H1 (cell line): ENCODE data around the gene TFEC. TPM values are rescaled to one million over a fixed set of nuclear protein-coding genes. Genes with fewer than 3 reads are reported as not detected.

Source experiments
- CTCF ChIA-PET: fragments of 300-600 bp; sonication (Branson Sonifier 250); formaldehyde crosslinking; loops from one replicate; lab custom pipeline; 2021; ENCODE audit not compliant: partially characterized antibody; lab: Charles Lee
- POLR2A ChIA-PET: fragments of 300-600 bp; sonication (Branson Sonifier 250); formaldehyde crosslinking; loops from one replicate; lab custom pipeline; 2021; ENCODE audit warnings: inconsistent platforms; ENCODE audit not compliant: partially characterized antibody; lab: Charles Lee
- DNase-seq, 2 experiments: peaks; one replicate each; pipeline versions ENCODE4 v3.0.0 to v3.0.0-alpha.2; 2010 to 2022; ENCODE audit warnings: low spot score in 2 of 2, low read depth in 1 of 2, mixed read lengths in 1 of 2
- FAIRE-seq: peaks from 2 replicates; lab custom pipeline; 2011; peaks lifted over from hg19 to GRCh38; lab: Jason Lieb, UNC
- H2AFZ ChIP-seq: 2 replicates; pipeline ENCODE4 v1.8.1; 2012; ENCODE audit warnings: low read length, inconsistent platforms
- H2AK5ac ChIP-seq: 2 replicates; pipeline ENCODE4 v1.6.1; 2013; ENCODE audit warnings: low read depth, low read length
- H2BK120ac ChIP-seq: replicated peaks from 2 replicates; pipeline ENCODE3; 2013; ENCODE audit warnings: low read depth, low read length, inconsistent platforms
- H2BK12ac ChIP-seq: 2 replicates; pipeline ENCODE4 v1.6.1; 2013; ENCODE audit warnings: low read depth, low read length
- H2BK15ac ChIP-seq: 2 replicates; pipeline ENCODE4 v1.6.1; 2013; ENCODE audit warnings: low read length
- H2BK20ac ChIP-seq: 2 replicates; pipeline ENCODE4 v1.6.1; 2013; ENCODE audit warnings: low read length
- H2BK5ac ChIP-seq: 2 replicates; pipeline ENCODE4 v1.6.1; 2013; ENCODE audit warnings: low read depth, low read length
- H3K14ac ChIP-seq: 2 replicates; pipeline ENCODE4 v1.6.1; 2013; ENCODE audit warnings: inconsistent platforms; ENCODE audit not compliant: insufficient read length
- H3K18ac ChIP-seq: 2 replicates; pipeline ENCODE4 v1.6.1; 2013; ENCODE audit warnings: low read length; ENCODE audit errors: extremely low read depth
- H3K23ac ChIP-seq: 2 replicates; pipeline ENCODE4 v1.6.1; 2013; ENCODE audit warnings: inconsistent platforms; ENCODE audit not compliant: insufficient read length
- H3K23me2 ChIP-seq: 2 replicates; pipeline ENCODE4 v1.6.1; 2013; ENCODE audit warnings: low read depth, low read length
- H3K27ac ChIP-seq: 2 replicates; pipeline ENCODE4 v1.6.1; 2011; ENCODE audit warnings: low read depth, low read length, inconsistent platforms
- H3K27me3 ChIP-seq, 4 experiments: replicated peaks in 1 of 4; 1 replicate in 1 of 4; 2 replicates in 3 of 4; pipeline versions ENCODE4 v1.6.1 to v1.8.1; 2011 to 2013; ENCODE audit warnings: low read length in 3 of 4, mild to moderate bottlenecking in 3 of 4, inconsistent platforms in 2 of 4, mixed read lengths in 2 of 4, moderate library complexity in 1 of 4; ENCODE audit not compliant: control insufficient read depth in 3 of 4, insufficient read depth in 3 of 4; ENCODE audit errors: extremely low read depth in 1 of 4
- H3K36me3 ChIP-seq, 4 experiments: 2 replicates each; pipeline versions ENCODE4 v1.6.1 to v1.8.1; 2011 to 2013; ENCODE audit warnings: mild to moderate bottlenecking in 4 of 4, low read length in 3 of 4, moderate library complexity in 2 of 4, control low read depth in 1 of 4, inconsistent platforms in 1 of 4; ENCODE audit not compliant: insufficient read depth in 4 of 4, control insufficient read depth in 2 of 4
- H3K4ac ChIP-seq: replicated peaks from 2 replicates; pipeline ENCODE3; 2013; ENCODE audit warnings: low read length, low read depth, mixed read lengths, inconsistent platforms; ENCODE audit not compliant: insufficient read length
- H3K4me1 ChIP-seq, 4 experiments: replicated peaks in 1 of 4; 1 replicate in 1 of 4; 2 replicates in 3 of 4; pipeline versions ENCODE4 v1.6.1 to v1.8.1; 2011 to 2013; ENCODE audit warnings: low read length in 3 of 4, inconsistent platforms in 2 of 4, mixed read lengths in 1 of 4; ENCODE audit not compliant: insufficient read depth in 4 of 4, control insufficient read depth in 3 of 4
- H3K4me2 ChIP-seq, 2 experiments: 2 replicates each; pipeline versions ENCODE4 v1.6.1 to v1.8.1; 2011 to 2013; ENCODE audit warnings: low read depth in 2 of 2, low read length in 2 of 2, control low read depth in 1 of 2, inconsistent platforms in 1 of 2, mild to moderate bottlenecking in 1 of 2; ENCODE audit not compliant: insufficient read depth in 1 of 2
- H3K4me3 ChIP-seq, 4 experiments: fragments of 200-600, 300-600 bp in 1 of 4; sonication (generic), shearing (Covaris generic), sonication (Bioruptor Twin) in 1 of 4; 2 replicates each; pipeline versions ENCODE4 v1.5.1 to v1.8.1; 2011 to 2016; ENCODE audit warnings: low read length in 4 of 4, low read depth in 3 of 4, control low read depth in 2 of 4, inconsistent platforms in 2 of 4, mild to moderate bottlenecking in 2 of 4, mixed read lengths in 1 of 4, moderate library complexity in 1 of 4; ENCODE audit not compliant: insufficient read depth in 2 of 4; ENCODE audit errors: extremely low read depth in 1 of 4
- H3K56ac ChIP-seq: replicated peaks from 2 replicates; pipeline ENCODE3; 2013; ENCODE audit warnings: low read depth, mild to moderate bottlenecking, mixed read lengths, low read length, inconsistent platforms; ENCODE audit not compliant: insufficient read length
- H3K79me1 ChIP-seq: 2 replicates; pipeline ENCODE4 v1.6.1; 2013; ENCODE audit warnings: low read depth, low read length, control low read depth
- H3K79me2 ChIP-seq, 2 experiments: 2 replicates each; pipeline versions ENCODE4 v1.6.1 to v1.8.1; 2012 to 2013; ENCODE audit warnings: low read length in 2 of 2, mild to moderate bottlenecking in 2 of 2, inconsistent platforms in 1 of 2; ENCODE audit not compliant: insufficient read depth in 2 of 2, control insufficient read depth in 1 of 2
- H3K9ac ChIP-seq, 4 experiments: replicated peaks in 1 of 4; 1 replicate in 1 of 4; 2 replicates in 3 of 4; pipeline versions ENCODE4 v1.6.1 to v1.8.1; 2011 to 2013; ENCODE audit warnings: low read depth in 3 of 4, low read length in 3 of 4, control low read depth in 2 of 4, mild to moderate bottlenecking in 2 of 4, moderate library complexity in 2 of 4, inconsistent platforms in 1 of 4; ENCODE audit errors: extremely low read depth in 1 of 4
- H3K9me3 ChIP-seq, 2 experiments: 2 replicates each; pipeline versions ENCODE4 v1.6.1 to v1.8.1; 2012 to 2013; ENCODE audit warnings: mild to moderate bottlenecking in 2 of 2, moderate library complexity in 2 of 2, control low read depth in 1 of 2, inconsistent platforms in 1 of 2, low read depth in 1 of 2, low read length in 1 of 2, mixed read lengths in 1 of 2; ENCODE audit not compliant: insufficient read depth in 2 of 2
- H4K20me1 ChIP-seq, 2 experiments: replicated peaks in 1 of 2; 2 replicates each; pipeline versions ENCODE3 to v1.8.1; 2011 to 2013; ENCODE audit warnings: inconsistent platforms in 2 of 2, low read length in 2 of 2, mild to moderate bottlenecking in 1 of 2; ENCODE audit not compliant: insufficient read depth in 2 of 2, control insufficient read depth in 1 of 2
- H4K5ac ChIP-seq: 2 replicates; pipeline ENCODE4 v1.6.1; 2013; ENCODE audit warnings: low read length, low read depth, mixed read lengths, inconsistent platforms; ENCODE audit not compliant: insufficient read length
- H4K8ac ChIP-seq: 2 replicates; pipeline ENCODE4 v1.8.0; 2013; ENCODE audit warnings: mild to moderate bottlenecking, moderate library complexity, low read length, inconsistent platforms; ENCODE audit not compliant: insufficient read depth; ENCODE audit errors: extremely low read depth
- H4K91ac ChIP-seq: replicated peaks from 2 replicates; pipeline ENCODE3; 2013; ENCODE audit warnings: low read length, mixed read lengths, inconsistent platforms; ENCODE audit not compliant: insufficient read length
- CBX5 ChIP-seq: fragments of 300-800, 300-1000 bp; sonication (generic); IDR thresholded peaks from 2 replicates; pipeline ENCODE4 v1.7.1; 2016; ENCODE audit warnings: antibody characterized with exemption, low read length, low read depth
- CHD2 ChIP-seq: IDR thresholded peaks from 2 replicates; pipeline ENCODE4 v1.6.1; 2012; ENCODE audit warnings: low read length, improper control_type of control experiment
- GABPA ChIP-seq: IDR thresholded peaks from 2 replicates; pipeline ENCODE4 v1.6.1; 2011; ENCODE audit warnings: mild to moderate bottlenecking, low read length, moderate library complexity, borderline replicate concordance; ENCODE audit not compliant: insufficient read depth
- HDAC2 ChIP-seq, 2 experiments: fragments of 300-600 bp in 1 of 2; sonication (generic) in 1 of 2; IDR thresholded peaks; 2 replicates each; pipeline ENCODE4 v1.6.1; 2011 to 2012; ENCODE audit warnings: low read depth in 2 of 2, low read length in 2 of 2, mild to moderate bottlenecking in 2 of 2, moderate library complexity in 2 of 2, borderline replicate concordance in 1 of 2, inconsistent platforms in 1 of 2
- HDAC6 ChIP-seq: IDR thresholded peaks from one replicate; pipeline ENCODE4 v1.7.1; 2012; ENCODE audit warnings: low read depth, mild to moderate bottlenecking, inconsistent platforms, low read length, moderate library complexity
- KDM4A ChIP-seq: IDR thresholded peaks from one replicate; pipeline ENCODE4 v1.7.1; 2012; ENCODE audit warnings: low read depth, mild to moderate bottlenecking, moderate library complexity, low read length, inconsistent platforms; ENCODE audit not compliant: severe bottlenecking
- POLR2A ChIP-seq, 2 experiments: IDR thresholded peaks; 1 replicate in 1 of 2; 2 replicates in 1 of 2; pipeline ENCODE4 v1.6.1; 2011; ENCODE audit warnings: low read depth in 2 of 2, low read length in 2 of 2, mild to moderate bottlenecking in 2 of 2; ENCODE audit errors: control extremely low read depth in 1 of 2
- POU5F1 ChIP-seq: IDR thresholded peaks from 2 replicates; pipeline ENCODE4 v1.6.1; 2011; ENCODE audit warnings: low read depth, mild to moderate bottlenecking, low read length, moderate library complexity
- RXRA ChIP-seq: IDR thresholded peaks from 2 replicates; pipeline ENCODE4 v1.6.1; 2011; ENCODE audit warnings: low read depth, mild to moderate bottlenecking, low read length, moderate library complexity; ENCODE audit not compliant: insufficient read depth
- SAP30 ChIP-seq: fragments of 300-600 bp; sonication (generic); IDR thresholded peaks from 2 replicates; pipeline ENCODE4 v1.7.1; 2012; ENCODE audit warnings: low read length, moderate library complexity, mild to moderate bottlenecking, inconsistent platforms; ENCODE audit not compliant: insufficient read depth, insufficient replicate concordance
- SP2 ChIP-seq: IDR thresholded peaks from 2 replicates; pipeline ENCODE4 v1.6.1; 2012; ENCODE audit warnings: mild to moderate bottlenecking, low read length, inconsistent platforms
- SUZ12 ChIP-seq: fragments of 200-600 bp; sonication (generic); IDR thresholded peaks from 2 replicates; pipeline ENCODE4 v1.6.1; 2012; ENCODE audit warnings: mild to moderate bottlenecking, inconsistent platforms, low read length, moderate library complexity, mixed read lengths
- ZNF274 ChIP-seq: IDR thresholded peaks from 2 replicates; pipeline ENCODE4 v1.7.0; 2012; ENCODE audit warnings: low read length, borderline replicate concordance; ENCODE audit errors: extremely low read depth
- WGBS, 2 experiments: shearing (Covaris generic) in 1 of 2; methylation state at CpG; one replicate each; pipeline versions ENCODE4 v1.1.6 to v1.1.7; 2013 to 2015; ENCODE audit warnings: low lambda C conversion rate in 2 of 2, mixed read lengths in 2 of 2, inconsistent platforms in 1 of 2, low coverage in 1 of 2, missing lambda C conversion rate in 1 of 2; ENCODE audit not compliant: insufficient replicate concordance in 2 of 2, insufficient coverage in 1 of 2, insufficient read length in 1 of 2; ENCODE audit errors: extremely low coverage in 1 of 2, missing lambda C conversion rate in 1 of 2; 5-methylcytosine and 5-hydroxymethylcytosine counted together
- polyA plus RNA-seq, 7 experiments: library from polyadenylated mRNA; depleted of rRNA in 3 of 7; stranded (reverse) in 5 of 7; unstranded in 2 of 7; fragments of >200 nt in 5 of 7; fragments of 200-250 nt in 2 of 7; gene quantifications; 1 replicate in 5 of 7; 2 replicates in 1 of 7; 4 replicates in 1 of 7; pipeline versions ENCODE4 v1.2.1 to v1.2.3, GENCODE V29; 2011 to 2013; ENCODE audit warnings: missing spikeins in 2 of 7, mixed read lengths in 2 of 7
- total RNA-seq: library from RNA; stranded (reverse); fragmentation: NEBNext Ultra II Directional; extraction: Animal tissue kit (Norgen Biotek cat#: 25700); gene quantifications from 2 replicates; pipeline ENCODE4 v1.2.1, GENCODE V29; 2021
- TF ChIP-seq, protein P1 (sequence below): IDR thresholded peaks from 2 replicates; pipeline ENCODE4 v1.6.1; 2012; ENCODE audit warnings: inconsistent platforms

TFEC gene
- total and polyA plus RNA-seq, 2 of the 8 experiments (the other 6 are each of a cell fraction or from before 2014, with no cell fraction given): not detected

- CTCF ChIA-PET: interaction anchor here (1.4 kb wide), 1 partner anchor 11 kb away, joined by 3 read pairs; no protein-coding TSS in a partner anchor
- H3K4me3 ChIP-seq: no peak overlapping the region
- no peak for FAIRE-seq
- no peak for TF ChIP-seq POU5F1
- no peak for TF ChIP-seq HDAC2 (IDR thresholded peaks at IDR 0.05; ENCODE audit: borderline replicate concordance in 1 of 2, low read depth in 2 of 2, low read length in 2 of 2)
- TF ChIP-seq SAP30: no peak
- no peak for TF ChIP-seq ZNF274
- TF ChIP-seq GABPA: no peak
- no peak for TF ChIP-seq KDM4A
- TF ChIP-seq HDAC6: no peak
- TF ChIP-seq POLR2A (IDR thresholded peaks at IDR 0.05; ENCODE audit: control extremely low read depth in 1 of 2, low read depth in 2 of 2, low read length in 2 of 2): no peak
- TF ChIP-seq SP2: no peak
- TF ChIP-seq, protein P1, sequence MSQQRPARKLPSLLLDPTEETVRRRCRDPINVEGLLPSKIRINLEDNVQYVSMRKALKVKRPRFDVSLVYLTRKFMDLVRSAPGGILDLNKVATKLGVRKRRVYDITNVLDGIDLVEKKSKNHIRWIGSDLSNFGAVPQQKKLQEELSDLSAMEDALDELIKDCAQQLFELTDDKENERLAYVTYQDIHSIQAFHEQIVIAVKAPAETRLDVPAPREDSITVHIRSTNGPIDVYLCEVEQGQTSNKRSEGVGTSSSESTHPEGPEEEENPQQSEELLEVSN: no peak
- no peak for TF ChIP-seq SUZ12
- TF ChIP-seq CBX5: no peak
- no peak for TF ChIP-seq CHD2
- no peak for TF ChIP-seq RXRA
Observed at GRCh38 chr7:116032886-116033285, 2.3 kb upstream of the TFEC start.

More at GRCh38 chr7:116032886-116033285, 2.3 kb upstream of the TFEC start:
- H2BK12ac ChIP-seq: no peak overlapping the region
- no peak overlapping the region for H3K23ac ChIP-seq
- no peak overlapping the region for H3K9ac ChIP-seq
- H3K36me3 ChIP-seq: no peaks in the 10 kb centered on the region
- H3K23me2 ChIP-seq: no peaks in the 10 kb centered on the region; the same call in 1 of the 2 replicates
- H2BK5ac ChIP-seq: no peak overlapping the region
- no peaks in the 10 kb centered on the region for H3K27me3 ChIP-seq
- no peak overlapping the region for H3K27ac ChIP-seq
- no peak overlapping the region for H3K4me2 ChIP-seq
- H4K91ac ChIP-seq: no peak overlapping the region
- H4K5ac ChIP-seq: no peak overlapping the region
- H3K79me1 ChIP-seq: no peaks in the 10 kb centered on the region
- no peak overlapping the region for H3K14ac ChIP-seq
- H4K8ac ChIP-seq: no peak overlapping the region
- H2BK120ac ChIP-seq: no peak overlapping the region
- no peaks in the 10 kb centered on the region for H3K9me3 ChIP-seq
- no peak overlapping the region for H2BK15ac ChIP-seq
- H3K4me1 ChIP-seq: no peaks in the 10 kb centered on the region
- no peak for DNase-seq
- no peaks in the 10 kb centered on the region for H3K79me2 ChIP-seq
- H4K20me1 ChIP-seq: no peaks in the 10 kb centered on the region
- H2BK20ac ChIP-seq: no peak overlapping the region
- WGBS, 2 experiments: 80% methylated on average over 2 of the region's 2 CpGs; no CpG with 5 or more reads in 1 of the 2 experiments
- H3K18ac ChIP-seq: no peak overlapping the region
- no peak overlapping the region for H2AK5ac ChIP-seq
- POLR2A ChIA-PET: no interaction called here
- no peak overlapping the region for H2AFZ ChIP-seq
- H3K56ac ChIP-seq: no peak overlapping the region
- no peak overlapping the region for H3K4ac ChIP-seq
